Gastroesophageal sphincter (tissue), 3 donors: ENCODE measurements around the gene AIG1.

Experiments
- POLR2AphosphoS5 ChIP-seq: sonication (generic); formaldehyde crosslinking; IDR thresholded peaks from one replicate; pipeline ENCODE4 v1.6.1; 2017; ENCODE audit warnings: antibody characterized with exemption
- TF ChIP-seq, protein P1 (sequence below), 4 experiments: fragments of 200-600 bp in 2 of 4; fragments of 450-650 bp in 2 of 4; sonication (generic) in 1 of 4; IDR thresholded peaks; one replicate each; pipeline ENCODE4 v1.5.1; 2017 to 2019; ENCODE audit warnings: antibody characterized with exemption in 4 of 4, mild to moderate bottlenecking in 2 of 4, moderate library complexity in 2 of 4

GRCh38 chr6:143093290-143093689 is 32.6 kb downstream of the AIG1 start:
- TF ChIP-seq, protein P1, sequence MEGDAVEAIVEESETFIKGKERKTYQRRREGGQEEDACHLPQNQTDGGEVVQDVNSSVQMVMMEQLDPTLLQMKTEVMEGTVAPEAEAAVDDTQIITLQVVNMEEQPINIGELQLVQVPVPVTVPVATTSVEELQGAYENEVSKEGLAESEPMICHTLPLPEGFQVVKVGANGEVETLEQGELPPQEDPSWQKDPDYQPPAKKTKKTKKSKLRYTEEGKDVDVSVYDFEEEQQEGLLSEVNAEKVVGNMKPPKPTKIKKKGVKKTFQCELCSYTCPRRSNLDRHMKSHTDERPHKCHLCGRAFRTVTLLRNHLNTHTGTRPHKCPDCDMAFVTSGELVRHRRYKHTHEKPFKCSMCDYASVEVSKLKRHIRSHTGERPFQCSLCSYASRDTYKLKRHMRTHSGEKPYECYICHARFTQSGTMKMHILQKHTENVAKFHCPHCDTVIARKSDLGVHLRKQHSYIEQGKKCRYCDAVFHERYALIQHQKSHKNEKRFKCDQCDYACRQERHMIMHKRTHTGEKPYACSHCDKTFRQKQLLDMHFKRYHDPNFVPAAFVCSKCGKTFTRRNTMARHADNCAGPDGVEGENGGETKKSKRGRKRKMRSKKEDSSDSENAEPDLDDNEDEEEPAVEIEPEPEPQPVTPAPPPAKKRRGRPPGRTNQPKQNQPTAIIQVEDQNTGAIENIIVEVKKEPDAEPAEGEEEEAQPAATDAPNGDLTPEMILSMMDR (IDR thresholded peaks at IDR 0.05), result no peak
- TF ChIP-seq POLR2AphosphoS5, result no peak
